ENCODE measurements around the gene EFR3B.
"Not testable (repeated sequence)": the region's sequence is repeated elsewhere in the genome, so short reads cannot be mapped to it uniquely, and the experiment has no call there.

Gene EFR3B

DNA sequence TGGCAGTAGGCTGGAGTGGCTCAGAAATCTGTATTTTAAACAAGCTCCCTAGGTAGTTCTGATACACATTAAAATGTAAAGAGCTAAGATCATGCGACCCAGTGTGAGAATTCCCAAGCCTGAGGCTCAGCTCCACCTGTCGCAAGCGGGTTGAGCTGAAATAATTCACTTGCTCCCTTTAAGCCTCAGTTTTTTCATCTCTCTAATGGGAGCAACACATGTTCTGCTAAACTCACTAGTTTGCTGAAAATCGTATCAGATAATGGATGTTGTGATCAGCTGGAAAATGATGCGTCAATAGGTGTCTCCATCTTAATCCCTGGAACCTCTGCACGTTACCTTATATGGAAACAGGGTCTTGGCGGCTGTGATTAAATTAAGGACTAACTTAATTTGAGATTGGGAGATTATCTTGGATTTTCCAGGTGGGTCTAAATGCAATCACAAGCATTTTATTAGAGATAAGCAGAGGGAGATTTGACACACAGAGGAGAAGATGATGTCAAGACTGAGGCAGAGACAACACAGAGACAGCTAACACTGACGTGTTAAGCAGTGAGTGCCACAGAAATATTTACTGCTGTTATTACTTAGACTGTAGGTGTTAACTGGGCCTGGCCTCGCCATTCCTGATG is 73.5 kb downstream of the EFR3B start:
- DNase-seq: peak; percentile 89

DNA sequence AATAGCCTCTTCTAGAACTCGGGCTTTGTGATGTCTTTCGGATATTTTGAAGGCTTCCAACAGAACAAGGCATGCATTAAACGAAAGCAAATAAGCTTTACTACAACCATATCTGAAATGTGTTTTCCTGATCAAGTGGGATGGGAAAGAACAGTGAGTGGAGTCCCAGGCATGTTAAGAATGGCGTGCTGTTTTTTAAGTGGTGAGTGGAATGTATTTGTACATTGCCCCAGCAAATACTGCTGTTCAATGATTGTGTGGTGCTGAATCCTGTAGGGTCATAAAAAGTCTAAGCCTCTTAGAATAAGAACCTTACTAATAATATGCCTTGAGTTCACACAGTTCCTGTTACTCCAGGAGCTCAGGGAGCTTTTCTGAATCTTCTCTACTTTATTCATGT is 74.0 kb downstream of the EFR3B start:
- DNase-seq: peak; percentile 62

GRCh38 chr2:25116956-25117355 is 75.1 kb downstream of the EFR3B start:
- DNase-seq: no peak

- no peak for DNase-seq
Measured at GRCh38 chr2:25119263-25119662, 77.4 kb downstream of the EFR3B start.

DNA sequence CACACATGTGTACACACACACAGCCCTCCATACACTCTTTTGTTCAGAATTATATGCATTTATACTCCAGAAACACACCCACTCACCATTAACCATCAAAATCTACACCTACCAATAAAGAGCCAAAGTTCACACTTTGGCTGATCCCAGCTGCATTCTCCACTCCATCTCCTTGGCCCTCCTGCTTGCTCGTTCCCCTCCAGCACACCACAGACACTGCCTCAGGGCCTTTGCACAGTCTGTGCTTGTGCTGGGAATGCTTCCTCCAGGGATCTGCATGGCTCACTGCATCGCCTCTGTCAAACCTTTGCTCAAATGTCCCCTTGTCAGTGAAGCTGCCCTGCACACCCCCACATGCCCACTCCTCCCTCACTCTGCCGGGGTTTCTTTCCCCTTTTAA is 80.5 kb downstream of the EFR3B start:
- DNase-seq: no peak

- no peak for DNase-seq
Measured at GRCh38 chr2:25123682-25124081, 81.8 kb downstream of the EFR3B start.

- DNase-seq: no peak
Measured at GRCh38 chr2:25125189-25125588, 83.3 kb downstream of the EFR3B start.

GRCh38 chr2:25125976-25126375 is 84.1 kb downstream of the EFR3B start:
- DNase-seq: no peak

- not testable (repeated sequence) for DNase-seq
Measured at GRCh38 chr2:25127071-25127470, 85.2 kb downstream of the EFR3B start.

- no peak for DNase-seq
Measured at GRCh38 chr2:25127646-25128045, 85.8 kb downstream of the EFR3B start.

- peak; percentile 19 for DNase-seq
Measured at GRCh38 chr2:25129901-25130520, 88.1 kb downstream of the EFR3B start.

DNA sequence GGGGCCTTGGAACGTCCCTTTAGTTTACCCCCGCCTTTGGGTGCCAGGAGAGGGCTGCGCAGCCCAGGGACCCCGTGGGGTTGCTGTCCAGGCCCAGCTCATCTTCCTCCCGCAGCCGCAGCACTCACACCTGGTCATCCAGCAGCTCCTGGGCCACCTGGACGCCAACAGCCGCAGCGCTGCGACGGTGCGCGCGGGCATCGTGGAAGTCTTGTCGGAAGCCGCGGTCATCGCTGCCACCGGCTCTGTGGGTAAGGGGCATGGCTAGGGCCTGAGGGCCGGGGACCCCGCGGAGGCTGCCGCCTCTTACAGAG is 89.3 kb downstream of the EFR3B start:
- DNase-seq: no peak

DNA sequence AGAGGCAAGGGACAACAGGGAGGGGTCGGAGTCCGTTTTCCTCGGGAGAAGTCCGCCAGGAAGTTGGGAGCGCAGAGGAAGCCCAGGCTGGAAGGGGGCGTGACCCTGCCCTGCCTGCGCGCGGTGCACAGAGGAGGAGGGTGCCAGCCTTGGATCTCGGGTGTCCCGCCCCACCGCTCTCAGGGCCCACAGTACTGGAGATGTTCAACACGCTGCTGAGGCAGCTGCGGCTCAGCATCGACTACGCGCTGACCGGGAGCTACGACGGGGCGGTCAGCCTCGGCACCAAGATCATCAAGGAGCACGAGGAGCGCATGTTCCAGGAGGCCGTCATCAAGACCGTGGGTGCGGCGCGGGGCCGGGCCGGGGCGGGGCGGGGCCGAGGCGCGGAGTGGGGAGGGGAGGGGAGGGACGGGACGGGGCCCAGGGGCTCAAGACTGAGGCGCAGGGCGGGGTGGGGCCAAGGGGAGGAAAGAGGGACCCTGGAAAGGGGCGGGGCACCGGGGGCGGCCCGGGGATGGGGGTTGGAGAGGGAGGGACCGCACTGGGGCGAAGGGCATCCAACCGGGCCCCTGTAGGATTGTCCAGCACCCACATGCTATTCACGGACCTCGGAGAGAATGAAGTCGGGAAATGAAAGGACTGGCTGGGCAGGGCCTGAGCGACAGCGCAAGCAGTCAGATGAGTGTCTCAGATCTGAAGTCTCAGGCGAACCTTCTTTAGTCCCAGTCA is 89.9 kb downstream of the EFR3B start:
- DNase-seq: no peak

DNA sequence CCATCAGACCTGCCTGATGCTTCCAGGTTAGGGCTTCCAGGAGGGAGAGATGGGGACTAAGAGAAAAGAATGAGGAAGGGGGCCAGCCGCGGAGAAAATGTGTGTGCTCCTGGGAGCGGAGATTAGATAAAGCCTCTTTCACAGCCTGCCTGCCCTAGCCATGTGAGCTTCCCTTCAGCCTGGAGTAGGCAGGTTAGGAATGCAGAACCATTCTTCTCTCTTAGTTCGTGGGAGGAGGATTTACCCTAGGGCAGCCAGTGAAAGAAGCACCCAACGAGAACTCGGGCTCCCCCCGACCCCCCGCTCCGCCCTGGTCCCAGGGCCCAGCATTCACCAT is 90.4 kb downstream of the EFR3B start:
- peak; percentile 38 for DNase-seq

DNA sequence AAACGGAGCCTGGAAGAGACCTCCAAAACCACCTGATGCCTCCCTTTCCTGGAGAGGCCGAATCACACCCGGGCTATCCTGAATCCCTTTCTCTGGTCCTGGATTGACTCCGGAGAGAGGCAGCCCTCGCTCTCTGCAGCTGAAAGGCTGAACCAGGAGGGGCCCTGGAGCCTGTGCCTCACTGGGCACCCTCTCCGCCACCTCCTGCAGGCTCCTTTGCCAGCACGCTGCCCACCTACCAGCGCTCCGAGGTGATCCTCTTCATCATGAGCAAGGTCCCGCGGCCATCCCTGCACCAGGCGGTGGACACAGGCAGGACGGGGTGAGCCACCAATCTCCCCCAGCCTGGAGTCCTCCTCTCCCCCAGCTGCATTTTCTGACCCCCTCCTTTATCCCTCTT is 90.8 kb downstream of the EFR3B start:
- no peak for DNase-seq

- DNase-seq: not testable (repeated sequence)
Measured at GRCh38 chr2:25140535-25140934, 98.7 kb downstream of the EFR3B start.

DNA sequence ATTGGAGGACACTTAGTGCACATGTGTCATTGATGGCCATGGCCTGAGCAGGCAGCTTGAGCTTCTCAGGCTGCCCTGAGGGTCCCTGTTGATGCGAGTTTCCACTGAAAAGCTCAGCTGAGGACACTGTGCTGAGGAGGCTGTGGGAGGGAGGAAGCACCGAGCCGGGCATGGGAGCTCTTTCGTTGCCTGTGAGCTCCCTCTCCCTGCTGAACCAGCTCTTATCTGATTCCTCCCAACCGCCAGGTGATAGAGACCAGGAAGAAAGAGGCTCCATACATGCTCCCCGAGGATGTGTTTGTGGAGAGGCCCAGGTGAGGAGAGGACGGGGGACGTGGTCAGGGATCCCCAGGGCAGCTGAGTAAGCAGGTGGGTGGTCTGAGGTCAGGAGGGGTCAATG is 99.2 kb downstream of the EFR3B start:
- no peak for DNase-seq

- no peak for DNase-seq
Measured at GRCh38 chr2:25145803-25146202, 103.9 kb downstream of the EFR3B start.

DNA sequence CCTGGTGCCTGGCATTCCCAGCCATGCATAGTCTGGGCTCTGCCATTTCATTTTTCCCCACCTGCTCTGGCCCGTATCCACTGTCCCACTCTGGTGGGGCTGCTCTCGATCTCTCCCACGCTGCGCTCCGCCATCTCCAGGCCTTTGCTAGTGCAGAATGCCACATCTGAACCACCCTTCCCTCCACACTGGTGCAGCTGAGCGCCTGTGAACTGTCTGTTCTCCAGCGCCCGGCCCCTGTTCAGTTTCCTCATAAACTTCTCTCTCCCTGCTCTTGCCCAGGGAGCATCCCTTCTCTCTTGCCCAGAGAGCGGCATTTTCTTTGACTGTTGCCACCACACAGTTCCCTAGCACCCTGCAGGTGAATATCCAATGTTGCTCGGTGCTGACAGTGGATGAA is 105.0 kb downstream of the EFR3B start:
- no peak for DNase-seq

- DNase-seq: no peak
Measured at GRCh38 chr2:25149646-25150045, 107.8 kb downstream of the EFR3B start.

DNA sequence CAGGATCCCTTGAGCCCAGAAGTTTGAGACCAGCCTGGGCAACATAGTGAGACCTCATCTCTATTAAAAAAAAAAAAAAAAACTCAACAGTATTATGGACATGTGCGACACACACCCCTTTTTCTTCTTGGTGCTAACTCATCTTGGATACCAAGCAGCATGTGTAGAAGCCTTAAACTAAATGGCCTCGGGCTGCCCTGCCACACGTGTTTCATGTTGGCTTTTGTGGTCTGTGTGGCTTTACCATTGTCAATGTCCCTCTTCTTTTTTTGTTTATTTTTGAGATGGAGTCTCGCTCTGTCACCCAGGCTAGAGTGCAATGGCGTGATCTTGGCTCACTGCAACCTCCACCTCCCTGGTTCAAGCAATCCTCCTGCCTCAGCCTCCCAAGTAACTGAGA is 109.1 kb downstream of the EFR3B start:
- DNase-seq: not testable (repeated sequence)

DNA sequence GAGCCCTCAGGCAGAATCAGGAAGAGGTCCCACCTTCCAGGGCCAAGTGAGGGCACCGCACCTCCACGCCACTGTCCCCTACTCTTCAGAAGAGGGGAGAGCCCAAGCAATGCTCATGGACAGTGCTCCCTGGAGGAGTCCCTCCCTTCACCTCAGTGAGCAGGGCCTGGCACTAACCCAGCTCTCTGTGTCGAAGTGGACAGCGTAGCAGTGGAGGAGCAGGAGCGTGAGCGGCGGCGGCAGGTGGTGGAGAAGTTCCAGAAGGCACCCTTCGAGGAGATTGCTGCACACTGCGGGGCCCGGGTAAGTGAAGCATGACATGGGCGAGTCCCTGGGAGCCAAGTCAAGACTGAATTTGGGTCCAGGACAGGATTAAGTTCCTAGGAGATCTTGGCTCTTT is 109.8 kb downstream of the EFR3B start:
- no peak for DNase-seq

DNA sequence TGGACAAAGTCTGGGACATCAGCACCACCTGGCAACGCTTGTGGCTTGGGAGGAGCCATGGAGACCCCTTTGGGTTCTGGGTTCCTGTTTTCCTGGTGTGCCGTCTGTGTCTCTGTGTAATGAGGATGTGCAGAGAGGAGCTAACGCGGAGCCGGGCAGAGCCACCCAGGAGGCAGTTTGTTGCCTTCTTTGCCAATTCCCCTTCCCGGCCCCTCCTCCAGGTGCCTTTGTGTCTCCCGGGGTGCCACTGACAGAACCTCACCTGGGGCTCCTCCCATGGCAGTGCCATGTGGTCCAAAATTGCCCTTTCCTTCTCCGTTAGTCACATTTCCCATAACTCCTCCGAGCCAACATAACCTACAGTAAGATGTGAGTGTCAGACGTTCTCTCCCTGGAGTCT is 113.5 kb downstream of the EFR3B start:
- no peak for DNase-seq

DNA sequence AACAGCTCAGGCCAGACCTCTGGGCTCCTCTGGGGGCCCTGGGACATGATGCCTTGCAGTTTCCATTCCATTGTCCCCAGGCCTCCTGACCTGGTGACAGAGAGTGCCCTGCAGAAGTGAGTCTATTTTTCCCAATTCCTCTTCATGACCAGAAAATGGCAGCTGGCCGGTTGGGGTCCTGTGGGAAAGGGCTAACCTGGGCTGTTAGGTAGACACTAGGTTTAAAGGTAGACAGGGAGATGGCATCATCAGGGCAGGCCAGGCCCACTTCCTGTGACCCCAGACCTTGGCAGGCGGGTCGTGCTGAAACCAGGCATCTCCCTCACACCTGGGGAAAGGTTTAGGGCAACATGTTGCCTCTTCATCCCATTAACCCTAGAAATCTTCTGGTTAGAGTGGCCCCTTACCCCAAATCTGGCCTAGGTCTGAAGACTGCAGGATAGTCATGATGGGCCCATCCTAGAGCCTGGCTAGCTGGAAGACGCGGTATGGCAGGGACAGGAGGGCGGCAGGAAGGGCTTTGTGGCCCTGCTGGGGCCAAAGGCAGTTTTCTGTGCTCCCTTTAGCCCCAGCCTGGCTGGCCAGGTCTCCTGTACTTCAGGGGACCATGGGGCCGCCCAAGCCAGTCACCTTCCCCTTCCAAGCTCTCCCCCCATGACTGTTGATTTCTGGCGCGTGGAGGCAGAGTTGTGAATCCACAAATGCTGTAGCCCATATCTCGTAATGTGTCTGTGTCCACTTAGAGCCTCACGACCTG is 116.4 kb downstream of the EFR3B start:
- no peak for DNase-seq

All from NCI-H82 (cell line).